GM19467 (cell line): Measurements from ENCODE around the gene GLE1.

ENCODE experiments used
- ATAC-seq: cut with Tn5 transposase; IDR thresholded peaks from one replicate; pipeline ENCODE4 v1.9.1; 2021; ENCODE audit warnings: mild to moderate bottlenecking, moderate library complexity; ENCODE audit not compliant: unreplicated experiment

Gene GLE1, protein sequence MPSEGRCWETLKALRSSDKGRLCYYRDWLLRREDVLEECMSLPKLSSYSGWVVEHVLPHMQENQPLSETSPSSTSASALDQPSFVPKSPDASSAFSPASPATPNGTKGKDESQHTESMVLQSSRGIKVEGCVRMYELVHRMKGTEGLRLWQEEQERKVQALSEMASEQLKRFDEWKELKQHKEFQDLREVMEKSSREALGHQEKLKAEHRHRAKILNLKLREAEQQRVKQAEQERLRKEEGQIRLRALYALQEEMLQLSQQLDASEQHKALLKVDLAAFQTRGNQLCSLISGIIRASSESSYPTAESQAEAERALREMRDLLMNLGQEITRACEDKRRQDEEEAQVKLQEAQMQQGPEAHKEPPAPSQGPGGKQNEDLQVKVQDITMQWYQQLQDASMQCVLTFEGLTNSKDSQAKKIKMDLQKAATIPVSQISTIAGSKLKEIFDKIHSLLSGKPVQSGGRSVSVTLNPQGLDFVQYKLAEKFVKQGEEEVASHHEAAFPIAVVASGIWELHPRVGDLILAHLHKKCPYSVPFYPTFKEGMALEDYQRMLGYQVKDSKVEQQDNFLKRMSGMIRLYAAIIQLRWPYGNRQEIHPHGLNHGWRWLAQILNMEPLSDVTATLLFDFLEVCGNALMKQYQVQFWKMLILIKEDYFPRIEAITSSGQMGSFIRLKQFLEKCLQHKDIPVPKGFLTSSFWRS

DNA sequence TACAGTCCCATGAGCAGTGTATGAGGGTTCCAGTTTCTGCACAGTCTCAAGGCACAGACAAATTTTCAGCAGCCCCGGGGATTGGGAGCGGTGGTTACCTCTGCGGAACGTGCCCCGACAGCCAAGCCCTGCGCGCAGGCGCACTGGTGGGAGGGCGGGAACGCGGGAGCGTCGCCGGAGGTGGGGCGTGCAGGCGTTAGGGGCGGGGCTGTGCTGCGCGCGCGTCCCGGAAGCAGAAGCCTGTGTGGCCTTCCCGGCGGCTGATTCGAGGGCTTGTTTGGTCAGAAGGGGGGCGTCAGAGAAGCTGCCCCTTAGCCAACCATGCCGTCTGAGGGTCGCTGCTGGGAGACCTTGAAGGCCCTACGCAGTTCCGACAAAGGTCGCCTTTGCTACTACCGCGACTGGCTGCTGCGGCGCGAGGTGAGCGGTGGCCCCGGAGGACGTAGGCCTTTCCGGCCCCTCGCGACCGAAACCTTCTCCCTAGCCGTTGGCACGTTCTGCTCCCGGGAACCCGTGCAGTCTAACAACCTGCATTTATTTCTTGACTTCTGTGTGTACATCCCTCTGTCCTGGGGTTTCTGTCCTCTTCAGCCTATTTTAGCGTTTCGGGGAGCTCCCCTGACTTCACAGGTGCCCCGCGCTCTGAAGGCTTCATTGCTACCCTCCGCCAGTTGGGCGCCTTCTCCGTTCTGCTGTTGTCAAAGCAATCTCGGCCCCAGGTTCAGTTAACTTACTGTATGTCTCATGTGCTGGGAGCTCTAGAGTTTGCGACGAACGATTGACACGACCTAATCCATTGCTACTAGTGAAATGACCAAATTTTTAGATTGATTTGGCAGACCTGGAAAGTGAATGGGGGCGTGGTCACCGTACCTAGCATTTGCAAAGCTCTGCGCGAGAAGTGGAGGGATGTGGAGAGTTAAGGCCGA is at the start of gene GLE1:
GLE1 (plus strand) TSS at position 235 of the 929 bp plus-strand sequence; CDS start at position 322, 87 bp downstream.
- ATAC-seq, result peak; percentile 84

DNA sequence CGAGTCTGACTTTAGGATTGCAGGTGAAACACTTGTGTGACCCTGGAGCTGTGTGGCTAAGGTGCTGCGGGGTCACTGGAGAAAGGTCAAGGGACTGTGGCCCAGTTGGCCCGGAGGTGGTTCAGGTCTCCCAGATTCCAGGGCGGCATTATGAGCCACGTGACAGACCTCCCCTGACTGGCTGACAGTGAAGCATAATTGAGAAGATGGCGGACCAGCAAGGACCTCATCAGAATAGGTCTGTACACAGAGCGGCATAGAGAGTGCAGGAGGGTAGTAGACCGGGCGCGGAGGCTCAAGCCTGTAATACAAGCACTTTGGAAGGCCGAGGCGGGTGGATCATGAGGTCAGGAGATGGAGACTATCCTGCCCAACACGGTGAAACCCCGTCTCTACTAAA is 49.5 kb upstream of the GLE1 start:
- ATAC-seq, result no peak

DNA sequence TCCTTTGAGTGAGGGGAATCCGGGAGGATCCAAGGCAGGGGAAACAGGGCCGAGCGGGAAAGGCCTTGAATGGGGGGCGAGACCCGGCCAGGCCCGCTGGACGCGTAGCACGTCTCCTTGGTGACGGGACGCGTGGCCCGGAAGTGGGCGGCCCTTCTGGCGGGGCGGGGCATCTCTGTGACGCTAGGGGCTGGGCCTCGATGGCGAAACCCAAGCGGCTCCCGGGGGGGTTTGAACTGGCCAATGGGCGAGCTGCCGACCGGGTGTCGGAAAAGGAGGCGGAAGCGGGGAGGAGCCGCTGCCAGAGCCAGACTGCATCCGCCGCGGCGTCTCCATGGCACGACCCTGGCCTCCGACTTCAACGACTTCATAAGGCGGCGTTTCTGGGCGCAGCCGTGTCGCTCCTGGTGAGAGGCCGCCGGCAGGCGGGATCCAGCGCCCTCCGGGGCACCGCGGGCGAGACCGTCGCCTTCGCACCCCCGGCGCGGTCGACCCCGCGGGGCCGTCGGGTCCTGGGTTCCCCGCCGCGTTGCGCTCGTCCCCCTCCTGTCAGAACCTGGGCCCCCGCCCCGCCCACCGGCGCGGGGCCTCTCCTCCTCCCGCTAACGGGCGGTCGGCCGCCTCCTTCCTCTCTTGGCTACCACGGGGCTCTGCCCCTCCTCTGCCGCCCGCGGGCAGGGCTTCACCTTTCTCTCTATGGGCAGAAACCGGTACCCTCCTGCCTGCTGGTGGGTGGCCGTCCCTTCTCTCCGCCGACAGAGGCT is 48.5 kb upstream of the GLE1 start, which contains the start of gene ODF2:
ODF2 (plus strand) TSS at position 158 of the 764 bp plus-strand sequence; CDS start at position 244, 86 bp downstream.
- ATAC-seq, result peak; percentile 75

DNA sequence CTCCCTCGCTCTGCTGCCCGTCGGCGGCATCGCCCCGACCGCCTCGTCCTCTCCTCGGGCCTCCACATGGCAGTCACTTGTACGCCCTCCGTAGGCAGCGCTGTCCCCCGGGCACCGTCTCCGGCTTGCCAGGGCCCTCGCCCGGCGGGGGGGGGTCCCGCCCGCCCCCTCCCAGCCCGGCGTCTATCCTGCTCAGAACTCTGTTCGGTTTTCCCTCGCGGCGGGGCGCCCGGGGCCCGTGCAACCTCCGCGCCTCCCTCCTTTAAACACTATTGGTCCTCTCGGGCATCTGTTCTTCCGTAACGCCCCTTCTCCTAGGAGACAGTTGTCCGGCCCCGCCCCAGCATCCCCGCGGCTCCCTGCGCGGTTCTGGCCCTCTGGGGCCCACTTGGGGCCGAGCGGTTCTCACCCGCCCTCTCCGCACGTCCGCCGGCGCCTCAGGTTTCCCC is 47.9 kb upstream of the GLE1 start:
- ATAC-seq, result peak; percentile 42

DNA sequence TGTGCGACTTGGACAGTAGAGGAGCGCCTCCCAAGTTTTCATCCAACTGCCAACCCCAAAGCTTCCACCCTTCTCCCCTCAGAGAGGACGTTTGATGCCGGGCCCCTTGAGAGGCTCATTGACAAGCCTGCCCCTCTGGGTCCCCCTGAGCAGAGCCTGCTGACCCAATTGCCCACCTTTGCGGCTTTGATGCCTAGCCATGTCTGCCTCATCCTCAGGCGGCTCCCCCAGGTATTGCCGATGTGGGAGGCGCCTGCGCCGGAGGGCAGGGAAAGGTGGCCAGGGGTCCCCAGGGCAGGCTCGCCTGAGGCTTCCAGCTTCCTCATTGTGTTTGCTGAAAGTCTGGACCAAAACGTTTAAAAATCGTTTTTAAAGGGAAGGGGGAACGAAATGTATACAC is 47.3 kb upstream of the GLE1 start:
- no peak for ATAC-seq

DNA sequence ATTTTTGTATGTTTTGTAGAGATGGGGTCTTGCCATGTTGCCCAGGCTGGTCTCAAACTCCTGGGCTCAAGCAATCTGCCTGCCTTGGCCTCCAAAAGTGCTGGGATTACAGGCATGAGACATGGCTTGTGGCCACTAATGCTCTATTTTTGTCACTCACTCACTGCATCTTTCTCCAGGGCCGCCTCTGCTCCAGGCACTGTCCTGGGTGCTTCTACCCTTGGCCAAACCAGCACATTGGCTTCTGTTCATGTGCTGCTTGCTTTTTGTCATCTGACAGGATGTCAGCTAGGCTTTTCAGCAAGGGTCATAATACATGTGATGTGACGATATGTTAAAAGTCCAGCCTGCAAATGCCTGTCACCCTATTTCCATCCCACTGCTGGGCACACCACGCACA is 45.5 kb upstream of the GLE1 start:
- ATAC-seq, result no peak

DNA sequence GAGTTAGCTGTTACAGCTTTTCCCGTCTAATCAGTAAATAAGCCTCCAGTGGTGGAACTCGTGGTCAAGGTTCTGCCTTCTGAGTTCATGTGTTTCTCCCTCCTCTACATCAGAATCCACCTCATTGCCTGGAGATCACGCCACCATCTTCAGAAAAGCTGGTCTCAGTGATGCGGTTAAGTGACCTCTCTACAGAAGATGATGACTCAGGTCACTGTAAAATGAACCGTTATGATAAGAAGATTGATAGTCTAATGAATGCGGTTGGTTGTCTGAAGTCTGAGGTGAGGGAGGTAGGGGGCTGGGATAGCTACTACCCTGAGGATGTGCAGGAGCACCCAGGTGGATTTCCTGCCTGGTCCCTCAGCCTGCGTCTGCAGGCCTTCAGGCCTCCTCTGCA is 35.4 kb upstream of the GLE1 start:
- ATAC-seq, result no peak

DNA sequence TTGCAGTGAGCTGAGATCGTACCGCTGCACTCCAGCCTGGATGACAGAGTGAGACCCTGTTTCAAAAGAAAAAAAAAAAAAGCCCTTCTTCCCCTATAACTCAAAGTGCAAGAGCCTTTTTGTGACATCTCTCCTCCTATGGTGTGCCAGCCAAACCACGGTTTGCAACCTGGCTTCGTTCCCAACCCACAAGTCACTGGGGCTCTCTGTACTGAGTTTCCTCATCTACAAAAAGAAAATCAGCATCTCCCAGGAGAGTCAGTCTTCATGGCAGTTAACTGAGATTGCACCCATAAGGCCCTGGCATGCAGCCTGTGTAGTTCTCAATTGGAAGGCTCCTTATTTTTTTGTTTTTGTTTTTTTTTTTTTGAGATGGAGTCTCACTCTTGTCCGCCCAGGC is 34.0 kb upstream of the GLE1 start:
- no peak for ATAC-seq

DNA sequence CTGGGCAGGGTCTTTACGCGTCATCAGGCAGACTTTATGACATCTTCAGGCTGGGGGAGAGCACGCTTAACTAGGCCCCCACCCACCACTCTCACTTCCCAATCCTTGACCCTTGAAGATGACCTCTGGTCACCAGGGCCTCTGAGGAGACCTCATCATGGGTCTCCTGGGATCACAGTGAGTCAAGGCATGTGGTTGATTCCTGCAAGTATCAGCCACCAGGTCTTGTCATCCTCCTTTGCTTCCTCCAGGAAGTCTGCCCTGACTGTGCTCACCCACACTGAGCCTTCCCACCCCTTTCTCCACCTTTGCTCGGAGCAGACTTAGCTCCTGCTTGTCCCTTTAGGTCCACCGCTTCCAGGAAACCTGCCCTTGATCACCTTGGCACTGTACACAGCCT is 31.4 kb upstream of the GLE1 start:
- no peak for ATAC-seq

DNA sequence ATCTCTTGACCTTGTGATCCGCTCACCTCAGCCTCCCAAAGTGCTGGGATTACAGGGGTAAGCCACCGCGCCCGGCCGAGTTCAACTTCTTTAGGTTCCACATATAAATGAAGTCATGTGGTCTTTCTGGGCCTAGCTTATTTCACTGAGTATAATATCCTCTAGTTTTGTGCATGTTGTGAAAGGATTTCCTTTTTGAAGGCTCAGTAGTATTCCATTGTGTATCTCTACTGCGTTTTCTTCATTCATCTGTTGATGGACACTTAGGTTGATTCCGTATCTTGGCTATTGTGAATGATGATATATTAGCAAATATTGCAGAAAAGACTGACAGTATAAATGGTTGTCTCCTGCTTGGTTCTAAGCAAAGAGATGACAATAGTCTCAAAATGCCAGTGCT is 28.7 kb upstream of the GLE1 start:
- ATAC-seq, result no peak

DNA sequence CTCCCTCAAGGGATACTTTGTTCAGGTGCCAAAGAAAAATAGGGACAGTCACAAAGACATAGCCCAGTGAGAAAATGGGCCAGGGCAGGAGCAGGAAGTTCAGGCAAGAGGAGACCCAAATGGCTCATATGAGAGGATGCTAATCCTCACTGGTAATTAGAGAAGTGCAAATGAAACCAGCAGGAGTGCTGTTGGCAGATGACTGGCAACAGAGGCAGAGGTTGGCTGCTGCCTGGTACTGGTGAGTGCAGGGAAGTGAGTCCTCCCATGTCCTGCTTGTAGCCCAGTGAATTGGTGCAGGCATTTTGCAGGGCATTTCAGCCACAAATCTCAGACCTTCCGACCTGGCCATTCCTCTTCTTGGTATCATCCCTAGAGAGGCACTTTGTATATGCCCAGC is 25.3 kb upstream of the GLE1 start:
- ATAC-seq, result no peak

DNA sequence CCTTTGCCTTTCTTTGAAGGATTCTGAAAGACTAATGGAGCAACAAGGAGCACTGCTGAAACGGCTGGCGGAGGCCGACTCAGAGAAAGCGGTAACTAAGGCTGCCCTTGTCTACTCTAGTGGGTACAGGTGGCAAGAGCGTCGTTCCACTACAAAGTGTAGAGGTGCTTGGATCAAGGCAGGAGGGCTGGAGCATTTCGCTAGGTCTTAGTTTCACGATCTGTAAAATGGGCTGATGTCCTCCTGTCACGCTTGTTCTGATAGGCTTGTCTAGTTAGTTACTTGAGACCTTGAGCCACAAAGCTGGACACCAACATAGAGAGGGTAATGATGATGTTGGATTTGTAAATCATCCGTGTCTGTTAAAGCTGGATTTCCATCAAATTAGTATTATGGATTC is 23.0 kb upstream of the GLE1 start:
- ATAC-seq, result no peak

DNA sequence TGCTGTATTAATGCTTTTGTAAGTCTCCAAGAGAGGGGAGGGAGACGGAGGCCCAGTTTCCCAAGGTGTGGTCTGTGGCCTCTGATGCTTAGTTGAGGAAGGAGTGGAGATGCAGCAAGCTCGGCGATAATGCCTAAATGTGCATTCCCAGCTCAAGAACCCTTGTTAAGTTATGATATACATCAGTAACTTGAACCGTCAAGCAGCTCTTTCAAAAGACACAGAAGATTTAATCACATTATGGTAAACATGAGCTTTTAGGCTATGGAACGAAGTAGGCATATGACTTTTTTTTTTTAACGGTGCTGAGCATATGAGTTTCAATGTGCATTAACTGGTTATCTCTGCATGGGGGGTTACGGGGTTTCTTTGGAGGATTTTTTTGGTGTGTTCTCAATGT is 22.3 kb upstream of the GLE1 start:
- no peak for ATAC-seq

DNA sequence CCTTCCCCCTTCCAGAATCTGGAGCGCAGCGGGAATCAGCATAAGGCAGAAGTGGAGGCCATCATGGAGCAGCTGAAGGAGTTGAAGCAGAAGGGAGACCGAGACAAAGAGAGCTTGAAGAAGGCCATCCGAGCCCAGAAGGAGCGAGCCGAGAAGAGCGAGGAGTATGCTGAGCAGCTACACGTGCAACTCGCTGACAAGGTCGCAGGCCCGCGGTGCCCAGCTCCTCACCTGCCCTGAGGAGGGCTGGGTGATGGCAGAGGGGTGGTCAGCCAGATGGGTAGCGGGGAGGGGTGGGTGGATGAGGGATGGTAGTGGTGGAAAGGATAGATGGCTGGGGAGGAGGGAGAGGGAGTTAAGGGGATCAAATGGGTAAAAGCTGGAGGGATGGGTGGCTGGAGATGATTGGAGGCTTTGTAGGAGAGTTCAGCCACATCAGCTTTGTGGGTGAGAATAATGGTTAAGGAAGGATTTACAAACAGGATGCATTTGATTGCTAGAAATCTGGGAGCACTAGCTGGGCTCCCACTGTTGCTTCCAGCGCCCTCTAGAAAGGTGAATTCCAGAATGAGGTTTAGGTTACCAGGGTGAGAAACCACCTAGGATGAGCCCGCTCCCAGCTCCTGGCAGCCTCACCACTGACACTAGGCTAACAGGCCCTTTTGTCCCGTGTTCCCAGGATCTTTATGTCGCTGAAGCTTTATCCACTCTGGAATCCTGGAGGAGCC is 19.7 kb upstream of the GLE1 start:
- no peak for ATAC-seq

DNA sequence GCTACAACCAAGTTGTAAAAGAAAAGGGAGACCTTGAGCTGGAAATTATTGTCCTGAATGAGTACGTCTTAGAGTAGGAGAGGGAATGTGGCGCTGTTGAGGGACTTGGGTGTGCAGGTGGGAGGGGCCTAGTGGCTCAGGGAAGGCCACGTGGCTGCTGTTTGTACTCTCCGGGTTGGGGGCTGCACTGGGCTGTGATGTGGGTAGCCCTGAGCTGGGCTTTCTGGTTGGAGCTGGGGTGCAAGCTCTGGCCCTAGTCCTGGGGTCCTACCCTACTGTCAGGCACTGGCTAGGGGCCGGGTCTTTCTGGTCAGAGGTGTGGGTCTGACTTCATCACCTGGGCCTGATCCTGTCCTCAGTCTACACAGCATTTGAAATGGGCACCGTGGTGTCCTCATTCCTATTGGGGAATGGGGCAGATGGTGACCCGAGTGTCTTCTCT is 19.1 kb upstream of the GLE1 start:
- ATAC-seq, result no peak

DNA sequence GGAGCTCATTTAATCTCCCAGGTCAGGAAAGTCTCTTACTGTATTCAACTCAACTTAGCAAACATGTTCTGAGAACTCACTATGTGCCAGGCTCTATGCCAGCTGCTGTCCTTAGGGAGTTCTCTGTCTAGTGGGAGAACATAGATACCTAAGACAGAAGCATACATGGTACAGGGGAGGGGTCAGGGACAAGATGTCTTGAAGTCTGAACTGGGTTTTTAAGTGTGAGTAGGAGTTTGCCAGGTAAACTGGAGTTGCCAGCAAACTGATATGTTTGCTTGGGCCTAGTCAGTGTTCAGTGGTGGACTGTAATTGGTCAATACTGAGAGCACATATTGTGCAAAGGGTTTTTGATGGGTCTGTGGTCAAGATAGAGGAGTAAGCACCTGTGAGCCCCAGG is 18.3 kb upstream of the GLE1 start:
- no peak for ATAC-seq

DNA sequence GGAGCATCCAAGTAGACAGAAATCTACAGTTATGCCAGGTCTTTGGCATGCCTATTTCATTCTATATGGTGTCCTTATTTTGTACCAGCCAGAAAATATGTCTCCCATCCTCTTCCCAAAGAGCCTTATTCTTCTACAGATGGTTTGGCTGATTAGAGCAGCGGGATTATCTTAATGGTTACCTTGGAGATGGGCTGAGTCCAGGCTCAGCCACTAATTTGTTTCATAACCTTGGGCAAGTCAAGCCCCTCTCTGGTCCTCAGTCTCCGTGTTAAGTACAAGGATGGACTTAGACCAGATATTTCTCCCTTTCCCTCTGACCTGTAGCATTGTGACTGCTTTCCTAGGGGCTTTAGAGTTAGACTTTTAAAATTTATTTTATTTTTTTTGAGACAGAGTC is 11.1 kb upstream of the GLE1 start:
- no peak for ATAC-seq

DNA sequence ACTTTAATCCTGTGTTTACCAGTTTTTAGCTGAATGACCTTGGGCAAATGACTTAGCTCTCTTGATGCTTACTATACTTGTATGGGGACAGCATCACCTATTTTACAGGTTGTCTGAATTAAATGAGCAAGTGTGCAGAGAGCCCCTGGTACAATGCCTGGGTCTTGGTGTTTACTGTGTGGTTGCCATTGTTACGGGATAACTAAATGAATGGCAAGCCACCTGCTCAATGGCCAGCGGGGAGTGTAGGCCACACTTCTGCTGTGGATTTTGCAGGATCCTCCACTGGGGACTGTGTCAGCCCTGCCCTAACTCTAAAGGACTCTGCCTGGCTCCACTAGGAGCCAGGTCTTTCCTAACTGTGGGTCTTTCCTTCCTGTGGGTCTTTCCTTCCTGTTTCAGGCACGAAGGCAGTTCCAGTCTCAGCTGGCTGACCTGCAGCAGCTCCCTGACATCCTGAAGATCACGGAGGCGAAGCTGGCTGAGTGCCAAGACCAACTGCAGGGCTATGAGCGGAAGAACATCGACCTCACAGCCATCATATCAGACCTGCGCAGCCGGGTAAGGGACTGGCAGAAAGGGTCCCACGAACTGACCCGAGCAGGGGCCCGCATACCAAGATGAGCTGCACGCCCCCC is 10.3 kb upstream of the GLE1 start:
- ATAC-seq, result no peak

DNA sequence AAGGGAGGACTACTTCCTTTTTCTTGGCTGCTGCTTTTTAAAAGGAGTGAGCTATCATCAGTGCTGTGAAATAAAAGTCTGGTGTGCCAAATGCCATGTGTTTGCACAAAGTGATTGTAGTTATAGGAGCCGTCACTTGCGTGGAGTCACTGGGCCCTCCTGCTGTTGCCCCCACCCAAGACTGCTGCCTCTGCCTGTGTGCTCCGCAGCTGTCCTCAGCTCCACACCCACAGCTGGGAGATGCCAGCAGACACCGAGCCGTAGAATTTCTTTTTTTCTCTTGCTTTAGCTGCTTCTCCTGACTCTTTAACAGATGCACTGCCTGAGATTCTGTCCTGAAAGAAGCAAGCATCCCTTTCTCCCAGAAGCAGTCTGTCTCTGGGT is 9.8 kb upstream of the GLE1 start:
- no peak for ATAC-seq
